Endothelial cell (in vitro differentiated cells): ENCODE measurements around the gene DESI2. TPM values are rescaled to one million over a fixed set of nuclear protein-coding genes. Genes with fewer than 3 reads are reported as not detected.

Experiments
- DNase-seq: peaks from one replicate; pipeline ENCODE4 v3.0.0; 2021; ENCODE audit warnings: low spot score
- H3K27ac Mint-ChIP-seq: one replicate; pipeline ENCODE4 v1.8.0; 2021; ENCODE audit warnings: mixed read lengths, inconsistent platforms; ENCODE audit not compliant: unreplicated experiment
- H3K27me3 Mint-ChIP-seq: one replicate; pipeline ENCODE4 v1.8.0; 2021; ENCODE audit warnings: mild to moderate bottlenecking, moderate library complexity, mixed read lengths, inconsistent platforms; ENCODE audit not compliant: unreplicated experiment
- H3K36me3 Mint-ChIP-seq: one replicate; pipeline ENCODE4 v1.8.0; 2021; ENCODE audit warnings: mild to moderate bottlenecking, low read depth, mixed read lengths, inconsistent platforms; ENCODE audit not compliant: unreplicated experiment
- H3K4me1 Mint-ChIP-seq: one replicate; pipeline ENCODE4 v1.8.0; 2021; ENCODE audit warnings: mild to moderate bottlenecking, mixed read lengths, inconsistent platforms; ENCODE audit not compliant: unreplicated experiment
- H3K4me3 Mint-ChIP-seq: one replicate; pipeline ENCODE4 v1.8.0; 2021; ENCODE audit warnings: mild to moderate bottlenecking, mixed read lengths, inconsistent platforms; ENCODE audit not compliant: unreplicated experiment
- H3K9me3 Mint-ChIP-seq: one replicate; pipeline ENCODE4 v1.8.0; 2021; ENCODE audit warnings: mixed read lengths, inconsistent platforms; ENCODE audit not compliant: unreplicated experiment
- long read RNA-seq: library from polyadenylated mRNA; unstranded; transcript quantifications from one replicate; pipeline ENCODE4 v2.0.0, GENCODE V29; 2020; ENCODE audit not compliant: unreplicated experiment
- total RNA-seq: library from RNA; stranded (reverse); fragmentation: NEBNext Ultra II Directional; extraction: Animal tissue kit (Norgen Biotek cat#: 25700); gene quantifications from one replicate; pipeline ENCODE4 v1.2.1, GENCODE V29; 2021; ENCODE audit not compliant: unreplicated experiment
- TF ChIP-seq, protein P1 (sequence below): fragments of 200-600 bp; sonication (generic); IDR thresholded peaks from one replicate; pipeline ENCODE4 v1.5.0; 2021; ENCODE audit warnings: antibody characterized with exemption; ENCODE audit not compliant: unreplicated experiment

DESI2 gene
- 52.5 TPM for total RNA-seq
- long read RNA-seq, full-length matches to known transcripts: 18 of 25 reads
- long read RNA-seq, partial matches to known transcripts: 2 of 25 reads
- long read RNA-seq, other reads (novel, unspliced or antisense): 5 of 25 reads

DNA sequence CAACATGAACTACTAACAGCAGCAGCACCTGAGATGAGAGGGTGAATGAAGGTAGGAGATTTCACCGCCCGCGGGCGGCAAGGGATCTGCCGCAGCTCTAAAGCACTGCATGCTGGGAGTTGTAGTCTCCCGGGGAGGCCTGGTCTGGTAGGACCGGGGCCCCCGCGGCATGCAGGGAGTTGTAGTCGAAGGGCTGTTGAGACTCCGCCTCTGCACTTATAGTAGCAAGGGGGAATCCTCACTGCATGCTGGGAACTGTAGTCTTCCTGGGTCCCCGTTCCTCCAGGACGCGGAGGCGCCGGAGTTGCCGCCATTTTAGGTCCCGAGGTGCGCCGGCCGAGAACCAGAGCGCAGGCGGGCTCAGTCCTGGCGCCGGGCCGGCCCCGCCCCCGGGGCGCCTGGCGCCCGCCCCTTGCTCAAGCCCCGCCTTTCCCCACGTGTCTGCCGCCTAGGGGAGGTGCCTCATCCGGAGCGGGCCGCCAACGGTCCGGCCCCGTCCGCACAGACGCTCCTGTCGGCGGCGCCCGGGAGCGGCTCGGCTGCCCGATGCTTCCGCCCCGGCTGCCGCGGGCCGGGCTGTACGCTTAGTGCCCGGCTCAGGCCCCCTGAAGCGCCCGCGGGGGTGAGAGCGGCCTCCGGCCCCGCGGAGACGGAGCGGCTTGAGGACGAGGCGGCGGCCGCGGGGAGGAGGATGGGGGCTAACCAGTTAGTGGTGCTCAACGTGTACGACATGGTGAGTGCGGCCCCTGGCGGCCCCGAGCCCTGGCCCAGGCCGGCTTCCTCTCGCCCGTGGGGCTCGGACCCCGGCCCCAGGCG lies at the start of gene DESI2:
DESI2 (plus strand) TSS at position 504 of the 816 bp plus-strand sequence; CDS start at position 692, 188 bp downstream.
- peak; percentile 96 for DNase-seq
- peak within 1 kb of the TSS; percentile 55 for H3K27ac Mint-ChIP-seq
- peaks cover 26% of the 10 kb centered on the region for H3K4me1 Mint-ChIP-seq
- peaks cover 2% of the 10 kb centered on the region for H3K27me3 Mint-ChIP-seq
- H3K36me3 Mint-ChIP-seq: peaks cover 8% of the 10 kb centered on the region
- TF ChIP-seq, protein P1, sequence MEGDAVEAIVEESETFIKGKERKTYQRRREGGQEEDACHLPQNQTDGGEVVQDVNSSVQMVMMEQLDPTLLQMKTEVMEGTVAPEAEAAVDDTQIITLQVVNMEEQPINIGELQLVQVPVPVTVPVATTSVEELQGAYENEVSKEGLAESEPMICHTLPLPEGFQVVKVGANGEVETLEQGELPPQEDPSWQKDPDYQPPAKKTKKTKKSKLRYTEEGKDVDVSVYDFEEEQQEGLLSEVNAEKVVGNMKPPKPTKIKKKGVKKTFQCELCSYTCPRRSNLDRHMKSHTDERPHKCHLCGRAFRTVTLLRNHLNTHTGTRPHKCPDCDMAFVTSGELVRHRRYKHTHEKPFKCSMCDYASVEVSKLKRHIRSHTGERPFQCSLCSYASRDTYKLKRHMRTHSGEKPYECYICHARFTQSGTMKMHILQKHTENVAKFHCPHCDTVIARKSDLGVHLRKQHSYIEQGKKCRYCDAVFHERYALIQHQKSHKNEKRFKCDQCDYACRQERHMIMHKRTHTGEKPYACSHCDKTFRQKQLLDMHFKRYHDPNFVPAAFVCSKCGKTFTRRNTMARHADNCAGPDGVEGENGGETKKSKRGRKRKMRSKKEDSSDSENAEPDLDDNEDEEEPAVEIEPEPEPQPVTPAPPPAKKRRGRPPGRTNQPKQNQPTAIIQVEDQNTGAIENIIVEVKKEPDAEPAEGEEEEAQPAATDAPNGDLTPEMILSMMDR: peak; percentile 49
- no peaks in the 10 kb centered on the region for H3K9me3 Mint-ChIP-seq
- H3K4me3 Mint-ChIP-seq: peak within 1 kb of the TSS; percentile 86

DNA sequence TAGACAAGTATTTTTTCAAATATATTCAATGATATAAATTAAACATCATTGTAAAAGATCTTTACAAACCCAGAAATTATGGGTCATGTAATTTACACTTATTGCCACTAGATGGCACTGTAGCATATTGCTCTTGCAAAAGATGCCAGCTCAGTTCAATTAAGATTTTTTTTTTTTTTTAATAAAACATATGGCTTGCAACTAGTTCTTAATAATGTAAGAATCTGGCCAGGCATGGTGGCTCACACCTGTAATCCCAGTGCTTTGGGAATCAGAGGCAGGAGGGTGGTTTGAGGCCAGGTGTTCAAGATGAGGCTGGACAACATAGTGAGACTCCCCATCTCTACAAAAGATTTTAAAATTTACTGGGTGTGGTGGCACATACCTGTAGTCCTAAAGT lies 49.4 kb upstream of the DESI2 start:
- H3K36me3 Mint-ChIP-seq: no peaks in the 10 kb centered on the region
- no peak overlapping the region for H3K4me3 Mint-ChIP-seq
- no peak overlapping the region for H3K27ac Mint-ChIP-seq
- H3K4me1 Mint-ChIP-seq: peaks cover 7% of the 10 kb centered on the region
- no peaks in the 10 kb centered on the region for H3K27me3 Mint-ChIP-seq
- TF ChIP-seq, protein P1: peak; percentile 93
- DNase-seq: no peak
- no peaks in the 10 kb centered on the region for H3K9me3 Mint-ChIP-seq

GRCh38 chr1:244605835-244606370 lies 47.0 kb upstream of the DESI2 start:
- H3K4me1 Mint-ChIP-seq: peaks cover 7% of the 10 kb centered on the region
- H3K4me3 Mint-ChIP-seq: no peak overlapping the region
- DNase-seq: no peak
- no peaks in the 10 kb centered on the region for H3K36me3 Mint-ChIP-seq
- no peaks in the 10 kb centered on the region for H3K9me3 Mint-ChIP-seq
- no peaks in the 10 kb centered on the region for H3K27me3 Mint-ChIP-seq
- H3K27ac Mint-ChIP-seq: no peak overlapping the region
- TF ChIP-seq, protein P1: no peak

GRCh38 chr1:244614113-244614836 lies 38.7 kb upstream of the DESI2 start:
- H3K9me3 Mint-ChIP-seq: no peaks in the 10 kb centered on the region
- H3K4me1 Mint-ChIP-seq: no peaks in the 10 kb centered on the region
- TF ChIP-seq, protein P1: no peak
- no peak overlapping the region for H3K4me3 Mint-ChIP-seq
- no peak for DNase-seq
- H3K27me3 Mint-ChIP-seq: no peaks in the 10 kb centered on the region
- H3K36me3 Mint-ChIP-seq: no peaks in the 10 kb centered on the region
- H3K27ac Mint-ChIP-seq: no peak overlapping the region
